ENCODE measurements around the gene PARD3. TPM values are rescaled to one million over a fixed set of nuclear protein-coding genes. Genes with fewer than 3 reads are reported as not detected.

Gene PARD3
- total RNA-seq, 6 donors from 2014 or later = 30.6 to 108 (median 50.6) TPM

DNA sequence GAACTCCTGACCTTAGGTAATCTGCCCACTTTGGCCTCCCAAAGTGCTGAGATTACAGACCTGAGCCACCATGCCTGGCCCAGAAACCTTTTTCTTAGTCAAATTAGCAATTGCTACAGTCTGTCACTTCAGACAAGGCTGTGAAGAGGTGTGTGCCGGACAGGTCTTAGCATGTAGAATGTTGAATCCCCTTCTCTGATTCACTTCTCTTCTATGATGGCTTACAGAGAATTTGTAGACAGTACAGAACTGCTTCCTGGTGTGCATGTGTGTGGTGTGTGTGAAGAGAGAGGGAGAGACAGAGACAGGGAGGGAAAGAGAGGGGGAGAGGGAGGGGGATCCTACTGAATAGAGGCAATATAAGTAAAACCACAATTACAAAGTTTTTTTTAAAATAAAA lies 150.4 kb downstream of the PARD3 start:
- 95 to 100% methylated on average over 1 of the region's 1 CpG for WGBS, 2 donors

GRCh38 chr10:34661580-34661979 lies 153.5 kb downstream of the PARD3 start:
- ATAC-seq (ENCODE audit: low FRiP score in 2 of 2) = no peak
- WGBS, 2 donors = 71 to 82% methylated on average over 2 of the region's 2 CpGs
- no peak for TF ChIP-seq POLR2AphosphoS5 (IDR thresholded peaks at IDR 0.05)
- TF ChIP-seq, protein P1, sequence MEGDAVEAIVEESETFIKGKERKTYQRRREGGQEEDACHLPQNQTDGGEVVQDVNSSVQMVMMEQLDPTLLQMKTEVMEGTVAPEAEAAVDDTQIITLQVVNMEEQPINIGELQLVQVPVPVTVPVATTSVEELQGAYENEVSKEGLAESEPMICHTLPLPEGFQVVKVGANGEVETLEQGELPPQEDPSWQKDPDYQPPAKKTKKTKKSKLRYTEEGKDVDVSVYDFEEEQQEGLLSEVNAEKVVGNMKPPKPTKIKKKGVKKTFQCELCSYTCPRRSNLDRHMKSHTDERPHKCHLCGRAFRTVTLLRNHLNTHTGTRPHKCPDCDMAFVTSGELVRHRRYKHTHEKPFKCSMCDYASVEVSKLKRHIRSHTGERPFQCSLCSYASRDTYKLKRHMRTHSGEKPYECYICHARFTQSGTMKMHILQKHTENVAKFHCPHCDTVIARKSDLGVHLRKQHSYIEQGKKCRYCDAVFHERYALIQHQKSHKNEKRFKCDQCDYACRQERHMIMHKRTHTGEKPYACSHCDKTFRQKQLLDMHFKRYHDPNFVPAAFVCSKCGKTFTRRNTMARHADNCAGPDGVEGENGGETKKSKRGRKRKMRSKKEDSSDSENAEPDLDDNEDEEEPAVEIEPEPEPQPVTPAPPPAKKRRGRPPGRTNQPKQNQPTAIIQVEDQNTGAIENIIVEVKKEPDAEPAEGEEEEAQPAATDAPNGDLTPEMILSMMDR (IDR thresholded peaks at IDR 0.05) = no peak
- no peak for TF ChIP-seq EP300 (IDR thresholded peaks at IDR 0.05)
- no peak for TF ChIP-seq POLR2A (IDR thresholded peaks at IDR 0.05)

More for the DNA sequence above, 150.4 kb downstream of the PARD3 start:
- no peak overlapping the region for H3K27ac ChIP-seq
- no peak overlapping the region for H3K4me3 ChIP-seq
- no peak for ATAC-seq (ENCODE audit: low FRiP score in 2 of 2)
- TF ChIP-seq EP300 (IDR thresholded peaks at IDR 0.05) (no peak), POLR2A (IDR thresholded peaks at IDR 0.05) (no peak), POLR2AphosphoS5 (IDR thresholded peaks at IDR 0.05) (no peak)
- TF ChIP-seq, protein P1 (IDR thresholded peaks at IDR 0.05) = no peak
- no peak for DNase-seq
- H3K9me3 ChIP-seq = no peaks in the 10 kb centered on the region
- no peaks in the 10 kb centered on the region for H3K36me3 ChIP-seq
- H3K27me3 ChIP-seq = no peaks in the 10 kb centered on the region
- peaks cover 0 to 8% (median 3%) of the 10 kb centered on the region in 4 donors for H3K4me1 ChIP-seq

DNA sequence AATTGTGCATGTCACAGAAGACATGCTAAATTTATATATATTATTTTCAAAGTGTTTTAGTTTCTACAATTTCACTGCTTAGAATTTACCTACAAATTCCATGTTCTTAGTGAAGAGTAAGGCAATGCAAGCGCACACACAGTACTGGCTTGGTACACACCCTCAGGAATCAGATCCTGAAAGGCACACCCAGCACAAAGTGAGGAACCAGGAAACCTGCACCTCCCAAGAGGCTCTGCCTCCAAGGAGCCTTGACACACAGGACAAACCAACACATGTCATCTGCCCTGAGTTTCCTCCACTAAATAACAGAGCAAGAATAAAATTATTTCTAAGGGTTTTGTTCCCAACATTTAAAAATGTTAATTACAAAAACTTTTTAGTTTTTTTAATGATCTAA lies 156.2 kb downstream of the PARD3 start:
- TF ChIP-seq, protein P1 (IDR thresholded peaks at IDR 0.05) = no peak
- TF ChIP-seq POLR2A (IDR thresholded peaks at IDR 0.05) (no peak), POLR2AphosphoS5 (IDR thresholded peaks at IDR 0.05) (no peak), EP300 (IDR thresholded peaks at IDR 0.05) (no peak)
- Histone ChIP-seq H3K36me3 (no peaks in the 10 kb centered on the region), H3K27ac (no peak overlapping the region), H3K4me1 (peaks cover 6 to 21% (median 15%) of the 10 kb centered on the region in 4 donors), H3K9me3 (no peaks in the 10 kb centered on the region), H3K4me3 (no peak overlapping the region), H3K27me3 (no peaks in the 10 kb centered on the region)
- ATAC-seq (ENCODE audit: low FRiP score in 2 of 2) (no peak), DNase-seq (no peak)
- WGBS, 2 donors = 68 to 71% methylated on average over 1 of the region's 1 CpG

More at GRCh38 chr10:34661580-34661979, 153.5 kb downstream of the PARD3 start:
- H3K36me3 ChIP-seq = no peaks in the 10 kb centered on the region
- H3K4me3 ChIP-seq = no peak overlapping the region
- no peaks in the 10 kb centered on the region for H3K9me3 ChIP-seq
- H3K4me1 ChIP-seq = peaks cover 0 to 10% (median 8%) of the 10 kb centered on the region in 4 donors
- no peaks in the 10 kb centered on the region for H3K27me3 ChIP-seq
- no peak for DNase-seq
- H3K27ac ChIP-seq = no peak overlapping the region

GRCh38 chr10:34656661-34657060 lies 158.4 kb downstream of the PARD3 start:
- no peak for ATAC-seq (ENCODE audit: low FRiP score in 2 of 2)
- no peak for DNase-seq
- Histone ChIP-seq H3K4me3 (no peak overlapping the region), H3K36me3 (no peaks in the 10 kb centered on the region), H3K4me1 (peaks cover 9 to 42% (median 16%) of the 10 kb centered on the region in 4 donors), H3K27ac (no peak overlapping the region), H3K27me3 (no peaks in the 10 kb centered on the region), H3K9me3 (no peaks in the 10 kb centered on the region)
- WGBS, 2 donors = 72 to 77% methylated on average over 4 of the region's 4 CpGs
- TF ChIP-seq POLR2AphosphoS5 (IDR thresholded peaks at IDR 0.05) = no peak
- TF ChIP-seq, protein P1 (IDR thresholded peaks at IDR 0.05) = no peak
- TF ChIP-seq EP300 (IDR thresholded peaks at IDR 0.05) = no peak
- no peak for TF ChIP-seq POLR2A (IDR thresholded peaks at IDR 0.05)
